Epithelial cell of proximal tubule (primary cell): ENCODE data around the gene OR5C1. TPM values are rescaled to one million over a fixed set of nuclear protein-coding genes. Genes with fewer than 3 reads are reported as not detected.
A peak's percentile ranks its signal among the peaks of the same experiment; 100 is the strongest.

Source experiments
- DNase-seq: peaks from one replicate; pipeline ENCODE4 v3.0.0-alpha.2; 2011; ENCODE audit warnings: low read depth
- H3K4me3 ChIP-seq: 2 replicates; pipeline ENCODE4 v1.5.1; 2011; ENCODE audit warnings: low read depth, mild to moderate bottlenecking, low read length
- CTCF ChIP-seq: conservative IDR thresholded peaks from 2 replicates; pipeline ENCODE4 v1.5.1; 2012; ENCODE audit warnings: low read depth, mild to moderate bottlenecking, low read length
- total RNA-seq: library from RNA; depleted of rRNA; stranded (reverse); fragments of >200 nt; gene quantifications from 2 replicates; pipeline ENCODE4 v1.2.3, GENCODE V29; 2015

Gene OR5C1
- total RNA-seq, 1 donor from 2014 or later, result not detected

- peak; percentile 69 for TF ChIP-seq CTCF
- H3K4me3 ChIP-seq, result no peak overlapping the region
- no peak for DNase-seq
Observed at GRCh38 chr9:122810306-122810946, 21.7 kb downstream of the OR5C1 start.

- DNase-seq, result no peak
- no peak overlapping the region for H3K4me3 ChIP-seq
- no peak for TF ChIP-seq CTCF
Observed at GRCh38 chr9:122812736-122813135, 24.0 kb downstream of the OR5C1 start.

GRCh38 chr9:122814545-122814944 lies 25.8 kb downstream of the OR5C1 start:
- TF ChIP-seq CTCF, result no peak
- H3K4me3 ChIP-seq, result no peak overlapping the region
- DNase-seq, result no peak

- no peak overlapping the region for H3K4me3 ChIP-seq
- TF ChIP-seq CTCF, result no peak
- DNase-seq, result no peak
Observed at GRCh38 chr9:122815544-122815943, 26.8 kb downstream of the OR5C1 start.

GRCh38 chr9:122816163-122816867 lies 27.6 kb downstream of the OR5C1 start:
- no peak for TF ChIP-seq CTCF

GRCh38 chr9:122819326-122819725 lies 30.6 kb downstream of the OR5C1 start:
- no peak for DNase-seq
- TF ChIP-seq CTCF, result no peak
- H3K4me3 ChIP-seq, result no peak overlapping the region

More at GRCh38 chr9:122816163-122816867, 27.6 kb downstream of the OR5C1 start:
- DNase-seq, result no peak
- H3K4me3 ChIP-seq, result no peak overlapping the region
